Panc1 (cell line): ENCODE results near the gene ZNF775. TPM values are rescaled to one million over a fixed set of nuclear protein-coding genes. Genes with fewer than 3 reads are reported as not detected.

Experiments
- ATAC-seq: fragments of 200-7000 bp; cut with Tn5 transposase; 2 replicates; pipeline ENCODE4 v1.9.1; 2020; ENCODE audit warnings: mild to moderate bottlenecking, moderate library complexity
- BruUV-seq: library from RNA; stranded (reverse); fragments of 400-500 nt; replicated peaks from 2 replicates; lab custom pipeline; 2021; lab: Mats Ljungman, UMichigan
- CTCF ChIA-PET: fragments of 300-600 bp; sonication (Branson Sonifier 250); formaldehyde crosslinking; loops from one replicate; lab custom pipeline; 2022; ENCODE audit warnings: antibody characterized with exemption; lab: Charles Lee
- POLR2A ChIA-PET: fragments of 300-600 bp; sonication (Branson Sonifier 250); formaldehyde crosslinking; loops from one replicate; lab custom pipeline; 2022; ENCODE audit warnings: antibody characterized with exemption; lab: Charles Lee
- DNase-seq: peaks from one replicate; pipeline ENCODE4 v3.0.0-alpha.2; 2010; ENCODE audit warnings: low read depth, low spot score
- H3K27ac ChIP-seq: 2 replicates; pipeline ENCODE4 v1.5.1; 2011; ENCODE audit warnings: mild to moderate bottlenecking, low read length, inconsistent platforms
- H3K27me3 ChIP-seq: fragments of 200-500 bp; sonication (Bioruptor generic); 2 replicates; pipeline ENCODE4 v1.6.0; 2014; ENCODE audit warnings: low read length, inconsistent platforms; ENCODE audit not compliant: control insufficient read depth, insufficient read depth
- H3K36me3 ChIP-seq: fragments of 200-500 bp; sonication (Bioruptor generic); 2 replicates; pipeline ENCODE4 v1.5.1; 2014; ENCODE audit warnings: inconsistent platforms, mild to moderate bottlenecking, low read length, moderate library complexity; ENCODE audit not compliant: control insufficient read depth, insufficient read depth
- H3K4me1 ChIP-seq: 2 replicates; pipeline ENCODE4 v1.5.1; 2011; ENCODE audit warnings: inconsistent platforms, mild to moderate bottlenecking, low read length, moderate library complexity; ENCODE audit not compliant: control insufficient read depth, insufficient read depth
- H3K4me3 ChIP-seq, 2 experiments: 2 replicates each; pipeline ENCODE4 v1.5.1; 2011 to 2012; ENCODE audit warnings: low read depth in 2 of 2, low read length in 2 of 2, mild to moderate bottlenecking in 2 of 2, inconsistent platforms in 1 of 2, moderate library complexity in 1 of 2
- H3K9me3 ChIP-seq: fragments of 200-500 bp; sonication (Bioruptor generic); 2 replicates; pipeline ENCODE4 v1.5.1; 2014; ENCODE audit warnings: low read depth, mild to moderate bottlenecking, inconsistent platforms, low read length, moderate library complexity; ENCODE audit not compliant: control insufficient read depth, insufficient read depth
- POLR2AphosphoS5 ChIP-seq: IDR thresholded peaks from 2 replicates; pipeline ENCODE4 v1.6.1; 2012; ENCODE audit warnings: mild to moderate bottlenecking, low read depth, low read length, moderate library complexity
- SIN3A ChIP-seq: IDR thresholded peaks from 2 replicates; pipeline ENCODE4 v1.6.1; 2012; ENCODE audit warnings: low read depth, mild to moderate bottlenecking, low read length, moderate library complexity, borderline replicate concordance; ENCODE audit not compliant: insufficient read depth
- TCF7L2 ChIP-seq: IDR thresholded peaks from 2 replicates; pipeline ENCODE4 v1.6.1; 2011; ENCODE audit warnings: mild to moderate bottlenecking, low read depth, low read length, inconsistent platforms
- in situ Hi-C: cut with HindIII; loops from 2 replicates; pipeline ENCODE4 v1.10.0; 2016; ENCODE audit warnings: low sequenced_read_pairs, low pct_unique_long_range_greater_than_20kb
- intact Hi-C: fragments of 100-400 bp; cut with micrococcal nuclease; formaldehyde crosslinking; loops from one replicate; pipeline ENCODE4 v1.10.0; 2022; ENCODE audit not compliant: unreplicated experiment
- total RNA-seq: library from RNA; stranded (reverse); gene quantifications from one replicate; pipeline ENCODE4 v1.2.1, GENCODE V29; 2021; ENCODE audit not compliant: unreplicated experiment
- TF ChIP-seq, protein P1 (sequence below): fragments of 450-650 bp; IDR thresholded peaks from 2 replicates; pipeline ENCODE4 v1.5.1; 2017; ENCODE audit warnings: mild to moderate bottlenecking
- TF ChIP-seq, protein P2 (sequence below), 2 experiments: IDR thresholded peaks; 2 replicates each; pipeline ENCODE4 v1.6.1; 2011 to 2012; ENCODE audit warnings: low read depth in 2 of 2, control low read depth in 1 of 2, low read length in 1 of 2, mild to moderate bottlenecking in 1 of 2, moderate library complexity in 1 of 2; ENCODE audit not compliant: insufficient read depth in 1 of 2

ZNF775 gene
- total RNA-seq, 1 experiment from 2014 or later = 14.7 TPM

DNA sequence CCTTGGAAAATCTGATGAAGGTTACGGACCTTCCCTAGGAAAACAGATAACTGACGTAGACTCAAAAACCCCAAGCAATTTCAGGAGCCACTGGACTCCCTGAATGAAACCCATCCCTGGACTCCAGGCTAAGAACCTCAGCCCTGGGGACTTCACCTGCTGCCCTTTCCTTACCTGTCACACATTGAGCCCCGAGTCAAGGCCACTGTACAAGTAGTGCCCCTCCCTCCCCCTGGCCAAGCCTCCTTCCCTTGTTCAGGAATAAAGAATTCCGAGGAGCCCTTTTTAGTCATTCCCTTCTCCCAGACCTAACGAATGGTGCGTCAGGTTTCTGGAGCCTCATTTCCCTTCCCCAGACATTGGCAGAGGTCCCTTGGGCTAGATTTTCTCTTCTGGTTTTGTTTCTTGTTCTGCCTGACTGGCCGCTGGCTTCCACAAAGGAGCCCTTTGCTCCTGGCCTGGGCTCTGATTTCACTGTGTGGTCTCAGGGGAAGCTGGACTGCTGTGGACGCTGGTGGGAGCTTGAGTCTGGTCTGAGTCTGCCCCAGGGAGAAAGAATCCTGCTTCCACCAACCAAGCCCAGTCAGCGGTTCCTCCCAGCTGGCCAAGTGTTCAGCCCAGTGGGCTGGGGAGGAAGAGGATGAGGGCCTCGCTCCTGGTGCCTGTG is 31.7 kb downstream of the ZNF775 start:
- no TSS peak for BruUV-seq
- intact Hi-C loops = no loop called here
- in situ Hi-C loops = no loop called here
- H3K4me1 ChIP-seq = peaks cover 12% of the 10 kb centered on the region
- no peak overlapping the region for H3K4me3 ChIP-seq
- H3K9me3 ChIP-seq = no peaks in the 10 kb centered on the region
- H3K27ac ChIP-seq = no peak overlapping the region
- ChIA-PET CTCF (no interaction called here), POLR2A (no interaction called here)
- TF ChIP-seq TCF7L2 (no peak), POLR2AphosphoS5 (no peak), SIN3A (no peak)
- TF ChIP-seq, protein P1, sequence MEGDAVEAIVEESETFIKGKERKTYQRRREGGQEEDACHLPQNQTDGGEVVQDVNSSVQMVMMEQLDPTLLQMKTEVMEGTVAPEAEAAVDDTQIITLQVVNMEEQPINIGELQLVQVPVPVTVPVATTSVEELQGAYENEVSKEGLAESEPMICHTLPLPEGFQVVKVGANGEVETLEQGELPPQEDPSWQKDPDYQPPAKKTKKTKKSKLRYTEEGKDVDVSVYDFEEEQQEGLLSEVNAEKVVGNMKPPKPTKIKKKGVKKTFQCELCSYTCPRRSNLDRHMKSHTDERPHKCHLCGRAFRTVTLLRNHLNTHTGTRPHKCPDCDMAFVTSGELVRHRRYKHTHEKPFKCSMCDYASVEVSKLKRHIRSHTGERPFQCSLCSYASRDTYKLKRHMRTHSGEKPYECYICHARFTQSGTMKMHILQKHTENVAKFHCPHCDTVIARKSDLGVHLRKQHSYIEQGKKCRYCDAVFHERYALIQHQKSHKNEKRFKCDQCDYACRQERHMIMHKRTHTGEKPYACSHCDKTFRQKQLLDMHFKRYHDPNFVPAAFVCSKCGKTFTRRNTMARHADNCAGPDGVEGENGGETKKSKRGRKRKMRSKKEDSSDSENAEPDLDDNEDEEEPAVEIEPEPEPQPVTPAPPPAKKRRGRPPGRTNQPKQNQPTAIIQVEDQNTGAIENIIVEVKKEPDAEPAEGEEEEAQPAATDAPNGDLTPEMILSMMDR = no peak
- TF ChIP-seq, protein P2, sequence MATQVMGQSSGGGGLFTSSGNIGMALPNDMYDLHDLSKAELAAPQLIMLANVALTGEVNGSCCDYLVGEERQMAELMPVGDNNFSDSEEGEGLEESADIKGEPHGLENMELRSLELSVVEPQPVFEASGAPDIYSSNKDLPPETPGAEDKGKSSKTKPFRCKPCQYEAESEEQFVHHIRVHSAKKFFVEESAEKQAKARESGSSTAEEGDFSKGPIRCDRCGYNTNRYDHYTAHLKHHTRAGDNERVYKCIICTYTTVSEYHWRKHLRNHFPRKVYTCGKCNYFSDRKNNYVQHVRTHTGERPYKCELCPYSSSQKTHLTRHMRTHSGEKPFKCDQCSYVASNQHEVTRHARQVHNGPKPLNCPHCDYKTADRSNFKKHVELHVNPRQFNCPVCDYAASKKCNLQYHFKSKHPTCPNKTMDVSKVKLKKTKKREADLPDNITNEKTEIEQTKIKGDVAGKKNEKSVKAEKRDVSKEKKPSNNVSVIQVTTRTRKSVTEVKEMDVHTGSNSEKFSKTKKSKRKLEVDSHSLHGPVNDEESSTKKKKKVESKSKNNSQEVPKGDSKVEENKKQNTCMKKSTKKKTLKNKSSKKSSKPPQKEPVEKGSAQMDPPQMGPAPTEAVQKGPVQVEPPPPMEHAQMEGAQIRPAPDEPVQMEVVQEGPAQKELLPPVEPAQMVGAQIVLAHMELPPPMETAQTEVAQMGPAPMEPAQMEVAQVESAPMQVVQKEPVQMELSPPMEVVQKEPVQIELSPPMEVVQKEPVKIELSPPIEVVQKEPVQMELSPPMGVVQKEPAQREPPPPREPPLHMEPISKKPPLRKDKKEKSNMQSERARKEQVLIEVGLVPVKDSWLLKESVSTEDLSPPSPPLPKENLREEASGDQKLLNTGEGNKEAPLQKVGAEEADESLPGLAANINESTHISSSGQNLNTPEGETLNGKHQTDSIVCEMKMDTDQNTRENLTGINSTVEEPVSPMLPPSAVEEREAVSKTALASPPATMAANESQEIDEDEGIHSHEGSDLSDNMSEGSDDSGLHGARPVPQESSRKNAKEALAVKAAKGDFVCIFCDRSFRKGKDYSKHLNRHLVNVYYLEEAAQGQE (IDR thresholded peaks at IDR 0.05; ENCODE audit: insufficient read depth in 1 of 2, low read depth in 2 of 2, low read length in 1 of 2) = no peak
- H3K27me3 ChIP-seq = no peaks in the 10 kb centered on the region
- ATAC-seq (no peak), DNase-seq (no peak)
- H3K36me3 ChIP-seq = no peaks in the 10 kb centered on the region

DNA sequence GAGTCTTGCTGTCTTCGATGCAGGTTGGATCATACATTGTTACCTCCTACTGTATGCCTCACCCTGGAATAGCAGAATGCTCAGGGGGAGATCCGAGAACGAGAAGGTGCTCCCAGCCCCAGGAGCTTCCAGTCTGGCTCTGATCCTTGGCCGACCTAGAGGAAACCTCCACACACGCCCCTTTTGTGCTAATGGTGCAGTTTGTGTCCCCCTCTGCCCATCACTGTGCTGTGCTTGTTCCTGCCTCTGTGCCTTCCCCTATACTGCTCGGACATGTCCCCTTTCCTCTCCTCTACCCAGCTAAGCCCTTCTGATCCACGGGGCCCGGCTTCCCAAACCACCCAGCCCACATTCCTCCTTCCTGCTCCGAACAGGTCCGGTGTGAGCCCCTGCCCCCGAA is 32.5 kb downstream of the ZNF775 start:
- POLR2A ChIA-PET = no interaction called here
- TF ChIP-seq SIN3A = no peak
- TF ChIP-seq POLR2AphosphoS5 = no peak
- no peak for TF ChIP-seq TCF7L2
- TF ChIP-seq, protein P1 = no peak
- TF ChIP-seq, protein P2 (IDR thresholded peaks at IDR 0.05; ENCODE audit: insufficient read depth in 1 of 2, low read depth in 2 of 2, low read length in 1 of 2) = no peak

More for the DNA sequence above, 32.5 kb downstream of the ZNF775 start:
- BruUV-seq = no TSS peak
- no peak for ATAC-seq
- DNase-seq = no peak
- H3K27ac ChIP-seq = no peak overlapping the region
- CTCF ChIA-PET = no interaction called here
- H3K4me1 ChIP-seq = peaks cover 5% of the 10 kb centered on the region
- H3K36me3 ChIP-seq = no peaks in the 10 kb centered on the region
- no peaks in the 10 kb centered on the region for H3K27me3 ChIP-seq
- no peak overlapping the region for H3K4me3 ChIP-seq
- intact Hi-C loops (no loop called here), in situ Hi-C loops (no loop called here)
- H3K9me3 ChIP-seq = no peaks in the 10 kb centered on the region
